Measurements from ENCODE around the gene ZNF423.

The ZNF423 gene

DNA sequence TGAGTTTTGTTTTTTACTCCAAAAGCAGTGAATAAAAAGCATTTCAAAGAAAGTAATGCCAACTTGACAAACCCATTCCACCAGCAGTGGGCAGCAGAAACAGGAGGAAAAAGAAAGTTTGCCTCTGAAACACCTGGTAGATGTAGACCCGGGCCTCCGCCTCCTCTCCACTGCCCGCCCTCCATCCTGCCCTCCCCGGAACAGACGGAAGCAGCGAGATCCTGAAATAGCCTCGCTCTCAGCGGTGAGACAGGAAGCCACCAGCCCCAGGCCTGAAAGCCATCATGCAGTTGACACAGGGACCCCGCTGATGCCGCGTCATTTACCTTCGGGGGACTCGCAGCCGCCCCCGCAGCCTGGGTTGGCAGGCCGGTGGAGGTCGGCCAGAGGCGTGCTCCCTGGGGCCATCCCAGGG lies 414.5 kb downstream of the ZNF423 start:
- Histone ChIP-seq H3K27me3 (ENCODE audit: control insufficient read depth, low read length) (peaks cover 2% of the 10 kb centered on the region; the same call in 1 of the 2 replicates), H3K79me2 (ENCODE audit: control insufficient read depth, low read length) (no peaks in the 10 kb centered on the region), H3K4me1 (ENCODE audit: control insufficient read depth, low read length) (peaks cover 40% of the 10 kb centered on the region), H3F3A (ENCODE audit: control insufficient read depth, insufficient read depth) (no peaks in the 10 kb centered on the region), H3K4me3 (ENCODE audit: low read length) (peak overlapping the region; percentile 68), H3K36me3 (ENCODE audit: control insufficient read depth, low read length) (no peaks in the 10 kb centered on the region), H3K9me2 (replicated peaks; ENCODE audit: control insufficient read depth, low read length) (no peaks in the 10 kb centered on the region), H3K4me2 (ENCODE audit: low read length) (peak overlapping the region; percentile 85), H3K9me3 (ENCODE audit: control insufficient read depth, insufficient read depth, low read length) (no peaks in the 10 kb centered on the region), H4K20me1 (ENCODE audit: control insufficient read depth, insufficient read depth, low read depth, low read length) (no peaks in the 10 kb centered on the region), H3K27ac (ENCODE audit: low read depth, low read length) (peak overlapping the region; percentile 57)
- peak; percentile 66 for TF ChIP-seq CTCF (IDR thresholded peaks at IDR 0.05; ENCODE audit: low read depth, low read length, poor library complexity, severe bottlenecking)
- TF ChIP-seq EZH2phosphoT487 (IDR thresholded peaks at IDR 0.05; ENCODE audit: borderline replicate concordance, low read length) = no peak

- Histone ChIP-seq H3K27ac (ENCODE audit: low read depth, low read length) (peak overlapping the region; percentile 43), H4K20me1 (ENCODE audit: control insufficient read depth, insufficient read depth, low read depth, low read length) (no peaks in the 10 kb centered on the region), H3F3A (ENCODE audit: control insufficient read depth, insufficient read depth) (no peaks in the 10 kb centered on the region), H3K4me3 (ENCODE audit: low read length) (peak overlapping the region; percentile 68), H3K9me2 (replicated peaks; ENCODE audit: control insufficient read depth, low read length) (no peaks in the 10 kb centered on the region), H3K4me2 (ENCODE audit: low read length) (peak overlapping the region; percentile 85), H3K9me3 (ENCODE audit: control insufficient read depth, insufficient read depth, low read length) (no peaks in the 10 kb centered on the region), H3K36me3 (ENCODE audit: control insufficient read depth, low read length) (no peaks in the 10 kb centered on the region), H3K4me1 (ENCODE audit: control insufficient read depth, low read length) (peaks cover 40% of the 10 kb centered on the region), H3K27me3 (ENCODE audit: control insufficient read depth, low read length) (peaks cover 6% of the 10 kb centered on the region; the same call in 1 of the 2 replicates), H3K79me2 (ENCODE audit: control insufficient read depth, low read length) (no peaks in the 10 kb centered on the region)
- TF ChIP-seq CTCF (IDR thresholded peaks at IDR 0.05; ENCODE audit: low read depth, low read length, poor library complexity, severe bottlenecking) = peak; percentile 17
- TF ChIP-seq EZH2phosphoT487 (IDR thresholded peaks at IDR 0.05; ENCODE audit: borderline replicate concordance, low read length) = no peak
Measured at GRCh38 chr16:49440156-49441065, 415.5 kb downstream of the ZNF423 start.

DNA sequence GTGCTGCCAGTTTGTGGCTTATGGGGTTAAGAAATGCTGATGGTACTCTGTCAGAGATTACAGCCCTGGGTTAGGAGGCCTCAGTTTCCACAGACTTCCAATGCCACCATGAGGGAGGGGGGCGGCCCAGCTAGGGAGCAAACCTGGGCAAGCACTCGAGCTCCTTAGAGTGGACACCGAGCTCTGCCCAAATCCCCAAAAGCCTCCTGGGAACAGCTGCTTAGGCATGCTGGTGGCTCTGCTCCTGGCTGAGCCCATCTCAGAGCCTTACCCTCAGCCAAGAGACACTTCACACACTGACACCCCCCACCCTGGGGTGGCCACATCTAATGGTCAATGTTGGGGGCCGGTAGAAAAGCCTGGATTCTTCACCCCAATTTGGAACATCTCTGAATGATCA lies 416.2 kb downstream of the ZNF423 start:
- no peaks in the 10 kb centered on the region for H3F3A ChIP-seq (ENCODE audit: control insufficient read depth, insufficient read depth)
- peaks cover 6% of the 10 kb centered on the region; the same call in 1 of the 2 replicates for H3K27me3 ChIP-seq (ENCODE audit: control insufficient read depth, low read length)
- H3K4me2 ChIP-seq (ENCODE audit: low read length) = no peak overlapping the region
- no peak overlapping the region for H3K4me3 ChIP-seq (ENCODE audit: low read length)
- H3K79me2 ChIP-seq (ENCODE audit: control insufficient read depth, low read length) = no peaks in the 10 kb centered on the region
- no peaks in the 10 kb centered on the region for H3K9me3 ChIP-seq (ENCODE audit: control insufficient read depth, insufficient read depth, low read length)
- no peak for TF ChIP-seq EZH2phosphoT487 (IDR thresholded peaks at IDR 0.05; ENCODE audit: borderline replicate concordance, low read length)
- TF ChIP-seq CTCF (IDR thresholded peaks at IDR 0.05; ENCODE audit: low read depth, low read length, poor library complexity, severe bottlenecking) = no peak
- H3K27ac ChIP-seq (ENCODE audit: low read depth, low read length) = no peak overlapping the region
- H3K36me3 ChIP-seq (ENCODE audit: control insufficient read depth, low read length) = no peaks in the 10 kb centered on the region
- H3K9me2 ChIP-seq (replicated peaks; ENCODE audit: control insufficient read depth, low read length) = no peaks in the 10 kb centered on the region
- peaks cover 35% of the 10 kb centered on the region for H3K4me1 ChIP-seq (ENCODE audit: control insufficient read depth, low read length)
- H4K20me1 ChIP-seq (ENCODE audit: control insufficient read depth, insufficient read depth, low read depth, low read length) = no peaks in the 10 kb centered on the region

Data from DOHH2 (cell line).